Mesothelial cell of epicardium (in vitro differentiated cells): Measurements from ENCODE around the gene PGRMC2. TPM values are rescaled to one million over a fixed set of nuclear protein-coding genes. Genes with fewer than 3 reads are reported as not detected.
"Not testable (repeated sequence)": the region's sequence is repeated elsewhere in the genome, so short reads cannot be mapped to it uniquely, and the experiment has no call there.

Source experiments
- DNase-seq, 2 experiments: peaks; one replicate each; pipeline ENCODE4 v3.0.0; 2021; ENCODE audit warnings: low spot score in 2 of 2; ENCODE audit not compliant: unreplicated experiment in 2 of 2
- H3K27ac Mint-ChIP-seq: 2 replicates; pipeline ENCODE4 v1.8.0; 2021; ENCODE audit warnings: mixed read lengths
- H3K27me3 Mint-ChIP-seq: 2 replicates; pipeline ENCODE4 v1.8.0; 2021; ENCODE audit warnings: low read depth, mixed read lengths
- H3K36me3 Mint-ChIP-seq: 2 replicates; pipeline ENCODE4 v1.8.0; 2021; ENCODE audit warnings: mixed read lengths
- H3K4me1 Mint-ChIP-seq: 2 replicates; pipeline ENCODE4 v1.8.0; 2021; ENCODE audit warnings: mixed read lengths
- H3K4me3 Mint-ChIP-seq: 2 replicates; pipeline ENCODE4 v1.8.0; 2021; ENCODE audit warnings: mild to moderate bottlenecking, moderate library complexity, mixed read lengths
- H3K9me3 Mint-ChIP-seq: 2 replicates; pipeline ENCODE4 v1.8.0; 2021; ENCODE audit warnings: mixed read lengths
- CTCF ChIP-seq: fragments of 200-600 bp; sonication (generic); IDR thresholded peaks from one replicate; pipeline ENCODE4 v1.5.0; 2021; ENCODE audit warnings: antibody characterized with exemption; ENCODE audit not compliant: unreplicated experiment
- total RNA-seq: library from RNA; stranded (reverse); gene quantifications from 3 replicates; pipeline ENCODE4 v1.2.1, GENCODE V29; 2021

The PGRMC2 gene
- total RNA-seq, 1 donor from 2014 or later = 63.9 TPM

- no peak overlapping the region for H3K27ac Mint-ChIP-seq
- H3K9me3 Mint-ChIP-seq = peaks cover 43% of the 10 kb centered on the region
- DNase-seq = no peak
- H3K4me1 Mint-ChIP-seq = no peaks in the 10 kb centered on the region
- no peak overlapping the region for H3K4me3 Mint-ChIP-seq
- no peaks in the 10 kb centered on the region for H3K27me3 Mint-ChIP-seq
- TF ChIP-seq CTCF = no peak
- H3K36me3 Mint-ChIP-seq = peaks cover 11% of the 10 kb centered on the region
Measured at GRCh38 chr4:128249787-128250668, 37.6 kb downstream of the PGRMC2 start.

- H3K9me3 Mint-ChIP-seq = peaks cover 48% of the 10 kb centered on the region
- H3K4me3 Mint-ChIP-seq = no peak overlapping the region
- no peak for TF ChIP-seq CTCF
- DNase-seq = no peak
- no peak overlapping the region for H3K27ac Mint-ChIP-seq
- H3K27me3 Mint-ChIP-seq = no peaks in the 10 kb centered on the region
- H3K36me3 Mint-ChIP-seq = peaks cover 11% of the 10 kb centered on the region
- H3K4me1 Mint-ChIP-seq = no peaks in the 10 kb centered on the region
Measured at GRCh38 chr4:128247906-128248305, 39.7 kb downstream of the PGRMC2 start.

GRCh38 chr4:128245391-128245790 lies 42.2 kb downstream of the PGRMC2 start:
- not testable (repeated sequence) for H3K27me3 Mint-ChIP-seq, H3K36me3 Mint-ChIP-seq, H3K4me1 Mint-ChIP-seq, H3K27ac Mint-ChIP-seq, DNase-seq, H3K4me3 Mint-ChIP-seq
- H3K9me3 Mint-ChIP-seq = peaks cover 46% of the 10 kb centered on the region

GRCh38 chr4:128244379-128244778 lies 43.2 kb downstream of the PGRMC2 start:
- Mint-ChIP-seq H3K36me3 (peaks cover 5% of the 10 kb centered on the region), H3K4me1 (no peaks in the 10 kb centered on the region), H3K27me3 (no peaks in the 10 kb centered on the region), H3K4me3 (no peak overlapping the region), H3K27ac (no peak overlapping the region), H3K9me3 (peaks cover 44% of the 10 kb centered on the region)
- no peak for TF ChIP-seq CTCF
- no peak for DNase-seq

- Mint-ChIP-seq H3K36me3 (peaks cover 4% of the 10 kb centered on the region), H3K27me3 (no peaks in the 10 kb centered on the region), H3K4me3 (no peak overlapping the region), H3K9me3 (peaks cover 34% of the 10 kb centered on the region), H3K4me1 (no peaks in the 10 kb centered on the region), H3K27ac (no peak overlapping the region)
- no peak for TF ChIP-seq CTCF
- DNase-seq = no peak
Measured at GRCh38 chr4:128242601-128243000, 45.0 kb downstream of the PGRMC2 start.

- H3K4me3 Mint-ChIP-seq = no peak overlapping the region
- peaks cover 33% of the 10 kb centered on the region for H3K9me3 Mint-ChIP-seq
- no peak for DNase-seq
- no peaks in the 10 kb centered on the region for H3K27me3 Mint-ChIP-seq
- peaks cover 4% of the 10 kb centered on the region for H3K36me3 Mint-ChIP-seq
- TF ChIP-seq CTCF = no peak
- no peaks in the 10 kb centered on the region for H3K4me1 Mint-ChIP-seq
- no peak overlapping the region for H3K27ac Mint-ChIP-seq
Measured at GRCh38 chr4:128241981-128242380, 45.6 kb downstream of the PGRMC2 start.
